Measurements from ENCODE around the gene ST8SIA4. TPM values are rescaled to one million over a fixed set of nuclear protein-coding genes. Genes with fewer than 3 reads are reported as not detected.
"Not testable (repeated sequence)": the region's sequence is repeated elsewhere in the genome, so short reads cannot be mapped to it uniquely, and the experiment has no call there.

ST8SIA4 gene
- total RNA-seq, 1 donor from 2014 or later, result 0.59 TPM

- Histone ChIP-seq H3K36me3 (ENCODE audit: insufficient read depth, low read length) (no peaks in the 10 kb centered on the region), H3K4me3 (ENCODE audit: insufficient read depth, low read depth, low read length) (no peak overlapping the region), H3K27ac (ENCODE audit: low read depth, low read length) (no peak overlapping the region), H3K9ac (ENCODE audit: low read length) (no peak overlapping the region), H3K79me2 (ENCODE audit: insufficient read depth, low read length) (no peaks in the 10 kb centered on the region), H3K27me3 (ENCODE audit: insufficient read depth, low read length) (no peaks in the 10 kb centered on the region), H4K20me1 (ENCODE audit: insufficient read depth, low read length) (no peaks in the 10 kb centered on the region), H3K9me3 (ENCODE audit: insufficient read depth, low read depth, low read length) (no peaks in the 10 kb centered on the region), H3K4me1 (ENCODE audit: insufficient read depth, low read length) (no peaks in the 10 kb centered on the region), H3K4me2 (ENCODE audit: low read length) (no peak overlapping the region), H2AFZ (ENCODE audit: low read depth, low read length) (no peak overlapping the region)
- no peak overlapping the region for H3K4me3 Mint-ChIP-seq (ENCODE audit: unreplicated experiment)
- H3K4me1 Mint-ChIP-seq (ENCODE audit: low read depth, unreplicated experiment), result peaks cover 11% of the 10 kb centered on the region
- H3K36me3 Mint-ChIP-seq (ENCODE audit: low read depth, unreplicated experiment), result no peaks in the 10 kb centered on the region
- FAIRE-seq (no peak), DNase-seq (ENCODE audit: low read depth) (no peak)
- H3K27me3 Mint-ChIP-seq (ENCODE audit: low read depth, unreplicated experiment), result no peaks in the 10 kb centered on the region
- TF ChIP-seq EZH2 (IDR thresholded peaks at IDR 0.05; ENCODE audit: insufficient read depth, low read length), result no peak
- TF ChIP-seq, protein P1, sequence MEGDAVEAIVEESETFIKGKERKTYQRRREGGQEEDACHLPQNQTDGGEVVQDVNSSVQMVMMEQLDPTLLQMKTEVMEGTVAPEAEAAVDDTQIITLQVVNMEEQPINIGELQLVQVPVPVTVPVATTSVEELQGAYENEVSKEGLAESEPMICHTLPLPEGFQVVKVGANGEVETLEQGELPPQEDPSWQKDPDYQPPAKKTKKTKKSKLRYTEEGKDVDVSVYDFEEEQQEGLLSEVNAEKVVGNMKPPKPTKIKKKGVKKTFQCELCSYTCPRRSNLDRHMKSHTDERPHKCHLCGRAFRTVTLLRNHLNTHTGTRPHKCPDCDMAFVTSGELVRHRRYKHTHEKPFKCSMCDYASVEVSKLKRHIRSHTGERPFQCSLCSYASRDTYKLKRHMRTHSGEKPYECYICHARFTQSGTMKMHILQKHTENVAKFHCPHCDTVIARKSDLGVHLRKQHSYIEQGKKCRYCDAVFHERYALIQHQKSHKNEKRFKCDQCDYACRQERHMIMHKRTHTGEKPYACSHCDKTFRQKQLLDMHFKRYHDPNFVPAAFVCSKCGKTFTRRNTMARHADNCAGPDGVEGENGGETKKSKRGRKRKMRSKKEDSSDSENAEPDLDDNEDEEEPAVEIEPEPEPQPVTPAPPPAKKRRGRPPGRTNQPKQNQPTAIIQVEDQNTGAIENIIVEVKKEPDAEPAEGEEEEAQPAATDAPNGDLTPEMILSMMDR (IDR thresholded peaks at IDR 0.05; ENCODE audit: insufficient read depth, low read depth, low read length), result no peak
- H3K9me3 Mint-ChIP-seq (ENCODE audit: unreplicated experiment), result peaks cover 4% of the 10 kb centered on the region
- H3K27ac Mint-ChIP-seq (ENCODE audit: unreplicated experiment), result no peak overlapping the region
These were observed 115.4 kb downstream of the ST8SIA4 start for GRCh38 chr5:100787648-100788047.

GRCh38 chr5:100785536-100785935, 117.5 kb downstream of the ST8SIA4 start:
- H3K9me3 Mint-ChIP-seq (ENCODE audit: unreplicated experiment); H3K79me2 ChIP-seq (ENCODE audit: insufficient read depth, low read length): not testable (repeated sequence)

GRCh38 chr5:100780376-100780870, 122.7 kb downstream of the ST8SIA4 start:
- DNase-seq (ENCODE audit: low read depth) (no peak), FAIRE-seq (no peak)
- Histone ChIP-seq H3K9me3 (ENCODE audit: insufficient read depth, low read depth, low read length) (no peaks in the 10 kb centered on the region), H3K27ac (ENCODE audit: low read depth, low read length) (no peak overlapping the region), H3K79me2 (ENCODE audit: insufficient read depth, low read length) (no peaks in the 10 kb centered on the region), H3K9ac (ENCODE audit: low read length) (no peak overlapping the region), H3K27me3 (ENCODE audit: insufficient read depth, low read length) (no peaks in the 10 kb centered on the region), H3K4me3 (ENCODE audit: insufficient read depth, low read depth, low read length) (no peak overlapping the region), H2AFZ (ENCODE audit: low read depth, low read length) (no peak overlapping the region), H3K36me3 (ENCODE audit: insufficient read depth, low read length) (no peaks in the 10 kb centered on the region), H4K20me1 (ENCODE audit: insufficient read depth, low read length) (no peaks in the 10 kb centered on the region), H3K4me1 (ENCODE audit: insufficient read depth, low read length) (peaks cover 11% of the 10 kb centered on the region), H3K4me2 (ENCODE audit: low read length) (no peak overlapping the region)
- peaks cover 14% of the 10 kb centered on the region for H3K4me1 Mint-ChIP-seq (ENCODE audit: low read depth, unreplicated experiment)
- no peaks in the 10 kb centered on the region for H3K36me3 Mint-ChIP-seq (ENCODE audit: low read depth, unreplicated experiment)
- no peaks in the 10 kb centered on the region for H3K9me3 Mint-ChIP-seq (ENCODE audit: unreplicated experiment)
- TF ChIP-seq, protein P1 (IDR thresholded peaks at IDR 0.05; ENCODE audit: insufficient read depth, low read depth, low read length), result no peak
- TF ChIP-seq EZH2 (IDR thresholded peaks at IDR 0.05; ENCODE audit: insufficient read depth, low read length), result no peak
- no peak overlapping the region for H3K4me3 Mint-ChIP-seq (ENCODE audit: unreplicated experiment)
- H3K27ac Mint-ChIP-seq (ENCODE audit: unreplicated experiment), result no peak overlapping the region
- H3K27me3 Mint-ChIP-seq (ENCODE audit: low read depth, unreplicated experiment), result no peaks in the 10 kb centered on the region

More at GRCh38 chr5:100785536-100785935, 117.5 kb downstream of the ST8SIA4 start:
- not testable (repeated sequence) for H3K4me2 ChIP-seq (ENCODE audit: low read length); DNase-seq (ENCODE audit: low read depth); H3K36me3 Mint-ChIP-seq (ENCODE audit: low read depth, unreplicated experiment); H3K4me1 ChIP-seq (ENCODE audit: insufficient read depth, low read length); H3K4me1 Mint-ChIP-seq (ENCODE audit: low read depth, unreplicated experiment); H3K4me3 ChIP-seq (ENCODE audit: insufficient read depth, low read depth, low read length); H3K4me3 Mint-ChIP-seq (ENCODE audit: unreplicated experiment); FAIRE-seq; H3K36me3 ChIP-seq (ENCODE audit: insufficient read depth, low read length); H3K27ac Mint-ChIP-seq (ENCODE audit: unreplicated experiment); H3K9me3 ChIP-seq (ENCODE audit: insufficient read depth, low read depth, low read length); H2AFZ ChIP-seq (ENCODE audit: low read depth, low read length); H3K27me3 Mint-ChIP-seq (ENCODE audit: low read depth, unreplicated experiment); H3K27ac ChIP-seq (ENCODE audit: low read depth, low read length); H3K27me3 ChIP-seq (ENCODE audit: insufficient read depth, low read length); H3K9ac ChIP-seq (ENCODE audit: low read length); H4K20me1 ChIP-seq (ENCODE audit: insufficient read depth, low read length)
